SK-N-MC (cell line): ENCODE data around the gene GRAMD4.

Experiments used
- DNase-seq: peaks from one replicate; pipeline ENCODE4 v3.0.0-alpha.2; 2011; ENCODE audit warnings: low read depth, low spot score
- H3K27ac ChIP-seq: fragments of 200-600 bp; sonication (generic); 2 replicates; pipeline ENCODE4 v1.5.1; 2016; ENCODE audit warnings: mixed run types
- H3K36me3 ChIP-seq: fragments of 200-600 bp; sonication (generic); 2 replicates; pipeline ENCODE4 v1.6.1; 2017; ENCODE audit warnings: antibody characterized with exemption, low read length, mixed read lengths; ENCODE audit not compliant: insufficient read depth
- H3K4me3 ChIP-seq: fragments of 200-600 bp; sonication (generic); 2 replicates; pipeline ENCODE4 v1.5.1; 2016
- H3K9ac ChIP-seq: fragments of 200-600 bp; sonication (generic); 2 replicates; pipeline ENCODE4 v1.8.0; 2017; ENCODE audit warnings: mixed run types, mixed read lengths; ENCODE audit not compliant: insufficient read length
- H3K9me3 ChIP-seq: fragments of 200-600 bp; sonication (generic); 2 replicates; pipeline ENCODE4 v1.6.1; 2017; ENCODE audit warnings: low read depth, mild to moderate bottlenecking, antibody characterized with exemption, low read length, moderate library complexity, mixed read lengths
- EZH2 ChIP-seq: fragments of 200-600 bp; sonication (generic); IDR thresholded peaks from one replicate; pipeline ENCODE4 v1.6.1; 2017; ENCODE audit warnings: antibody characterized with exemption
- FOXP2 ChIP-seq: optimal IDR thresholded peaks from 2 replicates; pipeline ENCODE3; 2011; ENCODE audit warnings: mild to moderate bottlenecking, moderate library complexity; ENCODE audit not compliant: insufficient read depth; ENCODE audit errors: extremely low read length, control extremely low read depth
- POLR2AphosphoS5 ChIP-seq: IDR thresholded peaks from 2 replicates; pipeline ENCODE4 v1.6.1; 2012; ENCODE audit warnings: mild to moderate bottlenecking, low read depth, low read length, borderline replicate concordance

The GRAMD4 gene

GRCh38 chr22:46686221-46687047 is 66.2 kb downstream of the GRAMD4 start:
- no peak for DNase-seq
- no peaks in the 10 kb centered on the region for H3K9me3 ChIP-seq
- TF ChIP-seq FOXP2 (no peak), EZH2 (no peak), POLR2AphosphoS5 (no peak)
- peaks cover 32% of the 10 kb centered on the region for H3K36me3 ChIP-seq
- no peak overlapping the region for H3K27ac ChIP-seq
- H3K4me3 ChIP-seq: no peak overlapping the region
- no peak overlapping the region for H3K9ac ChIP-seq

- H3K4me3 ChIP-seq: no peak overlapping the region
- TF ChIP-seq POLR2AphosphoS5 (no peak), FOXP2 (no peak), EZH2 (no peak)
- DNase-seq: no peak
- no peaks in the 10 kb centered on the region for H3K9me3 ChIP-seq
- H3K36me3 ChIP-seq: peaks cover 37% of the 10 kb centered on the region
- no peak overlapping the region for H3K9ac ChIP-seq
- no peak overlapping the region for H3K27ac ChIP-seq
Measured at GRCh38 chr22:46687048-46687444, 66.9 kb downstream of the GRAMD4 start.

- TF ChIP-seq POLR2AphosphoS5 (no peak), FOXP2 (no peak), EZH2 (no peak)
- H3K27ac ChIP-seq: no peak overlapping the region
- peaks cover 37% of the 10 kb centered on the region for H3K36me3 ChIP-seq
- no peak for DNase-seq
- H3K4me3 ChIP-seq: no peak overlapping the region
- no peak overlapping the region for H3K9ac ChIP-seq
- H3K9me3 ChIP-seq: no peaks in the 10 kb centered on the region
Measured at GRCh38 chr22:46687460-46687859, 67.3 kb downstream of the GRAMD4 start.

GRCh38 chr22:46688949-46689348 is 68.8 kb downstream of the GRAMD4 start:
- no peak overlapping the region for H3K4me3 ChIP-seq
- H3K9me3 ChIP-seq: no peaks in the 10 kb centered on the region
- no peak overlapping the region for H3K27ac ChIP-seq
- DNase-seq: no peak
- H3K9ac ChIP-seq: no peak overlapping the region
- no peak for TF ChIP-seq POLR2AphosphoS5
- H3K36me3 ChIP-seq: peaks cover 48% of the 10 kb centered on the region

- peaks cover 53% of the 10 kb centered on the region for H3K36me3 ChIP-seq
Measured at GRCh38 chr22:46690146-46690545, 70.0 kb downstream of the GRAMD4 start.

GRCh38 chr22:46691571-46691970 is 71.4 kb downstream of the GRAMD4 start:
- no peaks in the 10 kb centered on the region for H3K9me3 ChIP-seq
- H3K27ac ChIP-seq: no peak overlapping the region
- DNase-seq: no peak
- no peak overlapping the region for H3K4me3 ChIP-seq
- peaks cover 51% of the 10 kb centered on the region for H3K36me3 ChIP-seq
- H3K9ac ChIP-seq: no peak overlapping the region
- TF ChIP-seq FOXP2: no peak
- no peak for TF ChIP-seq POLR2AphosphoS5
- TF ChIP-seq EZH2: no peak

More at GRCh38 chr22:46690146-46690545, 70.0 kb downstream of the GRAMD4 start:
- no peak overlapping the region for H3K9ac ChIP-seq
- no peak for DNase-seq
- no peak for TF ChIP-seq FOXP2
- TF ChIP-seq EZH2: no peak
- TF ChIP-seq POLR2AphosphoS5: no peak
- no peak overlapping the region for H3K4me3 ChIP-seq
- H3K9me3 ChIP-seq: no peaks in the 10 kb centered on the region
- no peak overlapping the region for H3K27ac ChIP-seq

GRCh38 chr22:46693634-46694415 is 73.6 kb downstream of the GRAMD4 start:
- no peak for DNase-seq
- Histone ChIP-seq H3K4me3 (no peak overlapping the region), H3K9ac (no peak overlapping the region), H3K9me3 (no peaks in the 10 kb centered on the region), H3K27ac (no peak overlapping the region), H3K36me3 (peaks cover 58% of the 10 kb centered on the region)
- TF ChIP-seq FOXP2 (no peak), EZH2 (no peak), POLR2AphosphoS5 (no peak)

GRCh38 chr22:46694416-46695170 is 74.4 kb downstream of the GRAMD4 start:
- Histone ChIP-seq H3K4me3 (no peak overlapping the region), H3K36me3 (peaks cover 66% of the 10 kb centered on the region), H3K9me3 (no peaks in the 10 kb centered on the region), H3K9ac (no peak overlapping the region), H3K27ac (no peak overlapping the region)
- DNase-seq: no peak
- TF ChIP-seq POLR2AphosphoS5 (no peak), EZH2 (no peak), FOXP2 (no peak)
